ENCODE results near the gene NELFE. TPM values are rescaled to one million over a fixed set of nuclear protein-coding genes. Genes with fewer than 3 reads are reported as not detected.

The NELFE gene
- total and polyA plus RNA-seq, 2 of the 13 experiments (the other 11 are each of a cell fraction or from before 2014, with no cell fraction given): 51.3 to 69.8 TPM

DNA sequence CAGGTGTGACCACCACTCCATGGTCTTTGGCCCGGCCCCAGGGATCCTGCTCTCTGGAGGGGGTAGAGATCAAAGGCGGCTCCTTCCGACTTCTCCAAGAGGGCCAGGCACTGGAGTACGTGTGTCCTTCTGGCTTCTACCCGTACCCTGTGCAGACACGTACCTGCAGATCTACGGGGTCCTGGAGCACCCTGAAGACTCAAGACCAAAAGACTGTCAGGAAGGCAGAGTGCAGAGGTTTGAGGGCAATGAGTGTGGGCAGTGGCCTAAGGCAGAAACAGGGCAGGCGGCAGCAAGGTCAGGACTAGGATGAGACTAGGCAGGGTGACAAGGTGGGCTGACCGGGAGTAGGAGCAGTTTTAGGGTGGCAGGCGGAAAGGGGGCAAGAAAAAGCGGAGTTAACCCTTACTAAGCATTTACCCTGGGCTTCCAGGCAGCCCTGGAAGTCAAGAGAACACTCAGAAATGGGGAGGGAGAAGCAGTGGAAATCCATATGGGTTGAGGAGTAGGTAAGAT lies 12.3 kb downstream of the NELFE start (continued):
- TF ChIP-seq SNAI1 (CRISPR knock-in tag; IDR thresholded peaks at IDR 0.05; ENCODE audit: borderline replicate concordance): peak; percentile 27; the same call in 1 of the 2 replicates
- TF ChIP-seq YEATS4 (CRISPR knock-in tag; IDR thresholded peaks at IDR 0.05; ENCODE audit: borderline replicate concordance): no peak
- no peak for TF ChIP-seq SIN3A (IDR thresholded peaks at IDR 0.05; ENCODE audit: borderline replicate concordance, low read depth, low read length)
- TF ChIP-seq, protein P1, sequence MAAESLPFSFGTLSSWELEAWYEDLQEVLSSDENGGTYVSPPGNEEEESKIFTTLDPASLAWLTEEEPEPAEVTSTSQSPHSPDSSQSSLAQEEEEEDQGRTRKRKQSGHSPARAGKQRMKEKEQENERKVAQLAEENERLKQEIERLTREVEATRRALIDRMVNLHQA (CRISPR knock-in tag; IDR thresholded peaks at IDR 0.05): no peak
- TF ChIP-seq ZBTB34 (CRISPR knock-in tag; IDR thresholded peaks at IDR 0.05): no peak
- TF ChIP-seq GATAD2A (CRISPR knock-in tag; IDR thresholded peaks at IDR 0.05): no peak
- TF ChIP-seq ZNF30 (CRISPR knock-in tag; IDR thresholded peaks at IDR 0.05): peak; percentile 37; the same call in 1 of the 2 replicates
- TF ChIP-seq ZNF335 (CRISPR knock-in tag; IDR thresholded peaks at IDR 0.05): no peak
- TF ChIP-seq ESRRA (CRISPR knock-in tag; IDR thresholded peaks at IDR 0.05; ENCODE audit: low read depth): peak; percentile 28; the same call in 1 of the 2 replicates
- no peak for TF ChIP-seq ZFP37 (CRISPR knock-in tag; IDR thresholded peaks at IDR 0.05; ENCODE audit: borderline replicate concordance)
- TF ChIP-seq EED (CRISPR knock-in tag; IDR thresholded peaks at IDR 0.05): no peak
- no peak for TF ChIP-seq MXD3 (CRISPR knock-in tag; IDR thresholded peaks at IDR 0.05)
- TF ChIP-seq, protein P2, sequence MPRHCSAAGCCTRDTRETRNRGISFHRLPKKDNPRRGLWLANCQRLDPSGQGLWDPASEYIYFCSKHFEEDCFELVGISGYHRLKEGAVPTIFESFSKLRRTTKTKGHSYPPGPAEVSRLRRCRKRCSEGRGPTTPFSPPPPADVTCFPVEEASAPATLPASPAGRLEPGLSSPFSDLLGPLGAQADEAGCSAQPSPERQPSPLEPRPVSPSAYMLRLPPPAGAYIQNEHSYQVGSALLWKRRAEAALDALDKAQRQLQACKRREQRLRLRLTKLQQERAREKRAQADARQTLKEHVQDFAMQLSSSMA (CRISPR knock-in tag; IDR thresholded peaks at IDR 0.05): no peak
- TF ChIP-seq PITX1 (CRISPR knock-in tag; IDR thresholded peaks at IDR 0.05): no peak
- TF ChIP-seq ASH2L (IDR thresholded peaks at IDR 0.05; ENCODE audit: insufficient read length, low read depth, low read length): no peak
- peak; percentile 58; the same call in 1 of the 2 replicates for TF ChIP-seq ZNF235 (CRISPR knock-in tag; IDR thresholded peaks at IDR 0.05; ENCODE audit: borderline replicate concordance)
- no peak for TF ChIP-seq FOXO1 (CRISPR knock-in tag; IDR thresholded peaks at IDR 0.05)
- no peak for TF ChIP-seq ELF4 (CRISPR knock-in tag; IDR thresholded peaks at IDR 0.05; ENCODE audit: borderline replicate concordance)
- TF ChIP-seq ZNF605 (CRISPR knock-in tag; IDR thresholded peaks at IDR 0.05): no peak; the same call in 1 of the 2 replicates
- TF ChIP-seq NAIF1 (CRISPR knock-in tag; IDR thresholded peaks at IDR 0.05; ENCODE audit: borderline replicate concordance): no peak
- TF ChIP-seq ZNF282 (IDR thresholded peaks at IDR 0.05; ENCODE audit: partially characterized antibody): no peak
- TF ChIP-seq MEIS2 (CRISPR knock-in tag; IDR thresholded peaks at IDR 0.05): no peak
- no peak for TF ChIP-seq ZNF616 (CRISPR knock-in tag; IDR thresholded peaks at IDR 0.05; ENCODE audit: low read depth)
- TF ChIP-seq MBNL3 (CRISPR knock-in tag; conservative IDR thresholded peaks at IDR 0.05): no peak
- TF ChIP-seq ZKSCAN5 (CRISPR knock-in tag; IDR thresholded peaks at IDR 0.05): no peak
- TF ChIP-seq CENPX (CRISPR knock-in tag; IDR thresholded peaks at IDR 0.05): no peak
- TF ChIP-seq ZNF383 (CRISPR knock-in tag; IDR thresholded peaks at IDR 0.05; ENCODE audit: borderline replicate concordance): 0 out of 2 replicates have a peak, but pooled peaks have one; percentile 53
- no peak for TF ChIP-seq PLSCR1 (CRISPR knock-in tag; IDR thresholded peaks at IDR 0.05; ENCODE audit: borderline replicate concordance)
- TF ChIP-seq STAT5B (CRISPR knock-in tag; IDR thresholded peaks at IDR 0.05): no peak
